Astrocyte (in vitro differentiated cells and primary cell): Measurements from ENCODE around the gene ATF6.

Source experiments
- EZH2 ChIP-seq: IDR thresholded peaks from 2 replicates; pipeline ENCODE4 v1.6.1; 2012; ENCODE audit warnings: mild to moderate bottlenecking, low read length, inconsistent platforms; ENCODE audit not compliant: insufficient read depth
- TF ChIP-seq, protein P1 (sequence below): IDR thresholded peaks from 2 replicates; pipeline ENCODE4 v1.5.1; 2011; ENCODE audit warnings: low read depth, mild to moderate bottlenecking, inconsistent platforms, low read length, moderate library complexity; ENCODE audit not compliant: insufficient read depth

DNA sequence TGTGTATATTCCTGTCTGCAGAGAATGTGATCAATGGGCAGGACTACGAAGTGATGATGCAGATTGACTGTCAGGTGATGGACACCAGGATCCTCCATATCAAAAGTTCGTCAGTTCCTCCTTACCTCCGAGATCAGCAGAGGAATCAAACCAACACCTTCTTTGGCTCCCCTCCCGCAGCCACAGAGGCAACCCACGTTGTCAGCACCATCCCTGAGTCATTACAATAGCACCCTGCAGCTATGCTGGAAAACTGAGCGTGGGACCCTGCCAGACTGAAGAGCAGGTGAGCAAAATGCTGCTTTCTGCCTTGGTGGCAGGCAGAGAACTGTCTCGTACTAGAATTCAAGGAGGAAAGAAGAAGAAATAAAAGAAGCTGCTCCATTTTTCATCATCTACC is 192.3 kb downstream of the ATF6 start:
- TF ChIP-seq, protein P1, sequence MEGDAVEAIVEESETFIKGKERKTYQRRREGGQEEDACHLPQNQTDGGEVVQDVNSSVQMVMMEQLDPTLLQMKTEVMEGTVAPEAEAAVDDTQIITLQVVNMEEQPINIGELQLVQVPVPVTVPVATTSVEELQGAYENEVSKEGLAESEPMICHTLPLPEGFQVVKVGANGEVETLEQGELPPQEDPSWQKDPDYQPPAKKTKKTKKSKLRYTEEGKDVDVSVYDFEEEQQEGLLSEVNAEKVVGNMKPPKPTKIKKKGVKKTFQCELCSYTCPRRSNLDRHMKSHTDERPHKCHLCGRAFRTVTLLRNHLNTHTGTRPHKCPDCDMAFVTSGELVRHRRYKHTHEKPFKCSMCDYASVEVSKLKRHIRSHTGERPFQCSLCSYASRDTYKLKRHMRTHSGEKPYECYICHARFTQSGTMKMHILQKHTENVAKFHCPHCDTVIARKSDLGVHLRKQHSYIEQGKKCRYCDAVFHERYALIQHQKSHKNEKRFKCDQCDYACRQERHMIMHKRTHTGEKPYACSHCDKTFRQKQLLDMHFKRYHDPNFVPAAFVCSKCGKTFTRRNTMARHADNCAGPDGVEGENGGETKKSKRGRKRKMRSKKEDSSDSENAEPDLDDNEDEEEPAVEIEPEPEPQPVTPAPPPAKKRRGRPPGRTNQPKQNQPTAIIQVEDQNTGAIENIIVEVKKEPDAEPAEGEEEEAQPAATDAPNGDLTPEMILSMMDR: no peak
- TF ChIP-seq EZH2: no peak
